HG03045 (cell line): ENCODE data around the gene POTEH.
"Not testable (repeated sequence)": the region's sequence is repeated elsewhere in the genome, so short reads cannot be mapped to it uniquely, and the experiment has no call there.

ENCODE experiments used
- ATAC-seq: cut with Tn5 transposase; IDR thresholded peaks from one replicate; pipeline ENCODE4 v1.9.1; 2021; ENCODE audit warnings: mild to moderate bottlenecking, moderate library complexity; ENCODE audit not compliant: unreplicated experiment

The POTEH gene

DNA sequence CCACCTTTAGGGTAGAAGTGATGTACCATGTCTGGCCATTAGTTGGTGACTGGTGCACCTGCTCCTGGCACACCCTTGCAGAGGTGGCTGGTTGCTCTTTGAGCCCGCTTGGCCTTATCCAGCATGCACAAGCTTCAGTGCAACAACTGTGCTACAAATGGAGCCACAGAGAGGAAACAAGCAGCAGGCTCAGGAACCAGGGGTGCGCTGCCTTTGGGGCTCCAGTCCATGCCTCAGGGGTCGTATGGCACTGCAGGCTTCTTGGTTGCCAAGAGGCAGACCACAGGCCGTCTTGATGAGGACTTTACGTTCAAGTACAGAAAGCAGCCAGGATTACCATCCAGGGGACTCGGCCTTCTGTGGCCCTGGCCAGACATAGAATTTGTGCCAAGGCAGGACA, 44.6 kb downstream of the POTEH start:
- ATAC-seq: not testable (repeated sequence)

DNA sequence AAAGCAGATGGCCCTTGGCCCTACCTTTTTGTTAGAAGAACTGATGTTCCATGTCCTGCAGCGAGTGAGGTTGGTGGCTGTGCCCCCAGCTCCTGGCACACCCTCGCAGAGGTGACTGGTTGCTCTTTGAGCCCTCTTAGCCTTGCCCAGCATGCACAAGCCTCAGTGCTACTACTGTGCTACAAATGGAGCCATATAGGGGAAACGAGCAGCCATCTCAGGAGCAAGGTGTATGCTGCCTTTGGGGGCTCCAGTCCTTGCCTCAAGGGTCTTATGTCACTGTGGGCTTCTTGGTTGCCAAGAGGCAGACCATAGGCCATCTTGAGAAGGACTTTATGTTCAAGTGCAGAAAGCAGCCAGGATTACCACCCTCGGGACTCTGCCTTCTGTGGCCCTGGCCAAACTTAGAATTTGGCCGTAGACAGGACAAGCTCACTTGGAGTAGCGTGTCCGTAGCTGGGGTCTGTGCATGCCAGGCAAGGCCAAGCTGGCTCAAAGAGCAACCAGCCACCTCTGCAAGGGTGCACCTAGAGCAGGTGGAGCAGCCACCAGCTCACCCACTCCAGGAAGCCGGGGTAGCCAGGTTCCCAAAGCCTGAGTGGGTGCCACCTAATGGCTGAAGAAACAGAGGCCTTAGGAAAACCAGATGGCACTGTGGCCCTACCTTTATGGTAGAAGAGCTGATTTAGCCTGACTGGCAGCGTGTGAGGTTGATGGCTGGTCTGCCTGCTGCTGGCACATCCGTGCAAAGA, 48.5 kb downstream of the POTEH start:
- not testable (repeated sequence) for ATAC-seq

DNA sequence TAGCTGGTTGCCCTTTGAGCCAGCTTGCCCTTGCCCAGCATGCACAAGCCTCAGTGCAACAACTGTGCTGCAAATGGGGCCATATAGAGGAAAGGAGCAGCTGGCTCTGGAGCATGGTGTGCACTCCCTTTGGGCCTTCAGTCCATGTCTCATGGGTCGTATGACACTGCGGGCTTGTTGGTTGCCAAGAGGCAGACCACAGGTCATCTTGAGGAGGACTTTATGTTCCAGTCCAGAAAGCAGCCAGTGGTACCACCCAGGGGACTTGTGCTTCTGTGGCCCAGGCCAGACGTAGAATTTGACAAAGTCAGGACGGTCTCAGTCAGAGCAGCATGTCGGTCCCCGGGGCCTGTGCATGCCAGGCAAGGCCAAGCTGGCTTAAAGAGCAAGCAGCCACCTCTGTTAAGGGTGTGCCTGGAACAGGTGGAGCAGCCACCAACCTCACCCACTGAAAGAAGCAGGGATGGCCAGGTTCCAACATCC, 49.1 kb downstream of the POTEH start:
- ATAC-seq: not testable (repeated sequence)

DNA sequence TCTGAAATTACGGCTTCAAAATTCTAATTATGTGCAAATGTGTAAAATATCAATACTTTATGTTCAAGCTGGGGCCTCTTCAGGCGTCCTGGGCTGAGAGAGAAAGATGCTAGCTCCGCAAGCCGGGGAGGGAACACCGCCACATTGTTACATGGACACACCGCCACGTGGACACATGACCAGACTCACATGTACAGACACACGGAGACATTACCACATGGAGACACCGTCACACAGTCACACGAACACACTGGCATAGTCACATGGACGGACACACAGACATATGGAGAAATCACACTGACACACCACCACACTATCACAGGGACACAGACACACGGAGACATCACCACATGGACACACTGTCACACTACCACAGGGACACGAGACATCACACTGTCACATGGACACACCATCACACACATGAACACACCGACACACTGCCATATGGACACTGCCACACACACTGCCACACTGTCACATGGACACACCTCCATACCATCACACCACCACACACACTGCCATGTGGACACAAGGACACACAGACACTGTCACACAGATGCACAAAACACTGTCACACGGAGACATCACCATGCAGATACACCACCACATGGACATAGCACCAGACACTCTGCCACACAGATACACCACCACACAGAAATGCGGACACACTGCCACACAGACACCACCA, 58.0 kb downstream of the POTEH start:
- not testable (repeated sequence) for ATAC-seq

DNA sequence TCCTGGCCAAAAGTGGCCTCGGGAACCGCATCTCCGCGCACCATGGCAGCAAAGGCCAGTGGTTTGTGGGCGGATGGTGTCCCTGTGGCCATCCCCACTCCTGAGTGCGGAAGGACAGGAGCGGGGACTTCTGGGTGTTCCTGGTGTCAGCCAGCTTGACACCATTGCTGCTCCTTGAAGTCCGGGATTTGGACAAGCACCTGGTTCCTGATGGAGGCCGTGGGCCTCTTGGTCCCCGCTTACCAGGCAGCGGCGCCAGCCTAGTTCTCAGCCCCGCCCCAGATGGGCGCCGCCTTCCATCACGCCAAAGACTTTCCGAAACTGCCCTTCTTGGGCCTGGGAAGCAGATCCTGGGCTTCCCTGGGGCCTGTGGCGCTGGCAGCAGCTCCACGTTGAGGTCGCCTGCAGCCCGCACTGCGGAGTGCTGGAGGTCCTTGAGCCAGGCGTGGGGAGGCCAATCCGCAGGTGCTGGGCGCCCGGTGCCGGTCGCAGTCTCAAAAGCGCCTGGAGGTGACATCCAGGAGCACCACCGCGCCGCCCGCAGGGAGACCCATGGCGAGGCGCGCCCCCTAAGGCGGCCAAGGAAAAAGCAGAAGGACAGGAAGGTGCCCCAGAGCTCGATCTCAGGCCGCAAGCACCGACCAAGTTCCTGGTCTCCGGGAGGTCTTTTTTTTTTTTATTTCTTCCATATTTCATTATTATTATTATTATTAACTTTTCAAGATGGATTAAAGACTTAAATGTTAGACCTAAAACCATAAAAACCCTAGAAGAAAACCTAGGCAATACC, 59.5 kb downstream of the POTEH start:
- not testable (repeated sequence) for ATAC-seq

GRCh38 chr22:15759443-15760097, 69.7 kb downstream of the POTEH start:
- not testable (repeated sequence) for ATAC-seq

DNA sequence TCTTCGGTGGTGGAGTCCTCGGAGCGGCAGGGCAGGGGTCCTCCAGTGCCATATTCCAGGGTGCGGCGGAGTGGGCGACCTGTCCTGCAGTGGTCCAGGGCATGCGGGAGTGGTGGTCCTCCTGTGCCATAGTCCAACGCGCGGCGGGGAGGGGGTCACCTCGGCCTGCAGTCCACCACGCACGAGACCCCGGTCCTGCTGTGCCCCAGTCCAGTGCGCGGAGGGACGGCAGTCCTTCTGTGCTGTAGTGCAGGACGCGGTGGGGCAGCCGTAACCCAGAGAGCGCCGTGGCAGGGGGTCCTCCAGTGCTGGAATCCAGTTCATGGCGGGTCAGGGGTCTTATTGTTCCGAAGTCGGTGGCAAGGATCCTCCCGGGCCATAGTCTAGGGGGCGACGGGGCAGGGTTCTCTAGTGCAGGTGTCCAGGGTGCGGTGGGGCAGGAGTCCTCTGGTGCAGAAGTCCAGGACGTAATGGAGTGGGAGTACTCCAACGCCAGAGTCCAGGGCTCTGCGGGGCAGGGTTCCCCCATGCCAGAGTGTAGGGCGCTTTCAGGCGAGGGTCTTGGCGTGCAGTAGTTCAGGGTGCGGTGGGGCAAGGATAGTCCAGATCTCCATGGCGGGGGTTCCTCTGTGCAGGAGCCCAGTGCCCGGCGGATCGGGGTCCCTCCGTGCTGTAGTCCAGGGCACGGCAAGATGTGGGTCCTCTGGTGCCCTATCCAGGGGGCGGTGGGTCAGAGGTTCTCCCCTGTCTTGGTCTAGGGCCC, 70.7 kb downstream of the POTEH start:
- not testable (repeated sequence) for ATAC-seq

DNA sequence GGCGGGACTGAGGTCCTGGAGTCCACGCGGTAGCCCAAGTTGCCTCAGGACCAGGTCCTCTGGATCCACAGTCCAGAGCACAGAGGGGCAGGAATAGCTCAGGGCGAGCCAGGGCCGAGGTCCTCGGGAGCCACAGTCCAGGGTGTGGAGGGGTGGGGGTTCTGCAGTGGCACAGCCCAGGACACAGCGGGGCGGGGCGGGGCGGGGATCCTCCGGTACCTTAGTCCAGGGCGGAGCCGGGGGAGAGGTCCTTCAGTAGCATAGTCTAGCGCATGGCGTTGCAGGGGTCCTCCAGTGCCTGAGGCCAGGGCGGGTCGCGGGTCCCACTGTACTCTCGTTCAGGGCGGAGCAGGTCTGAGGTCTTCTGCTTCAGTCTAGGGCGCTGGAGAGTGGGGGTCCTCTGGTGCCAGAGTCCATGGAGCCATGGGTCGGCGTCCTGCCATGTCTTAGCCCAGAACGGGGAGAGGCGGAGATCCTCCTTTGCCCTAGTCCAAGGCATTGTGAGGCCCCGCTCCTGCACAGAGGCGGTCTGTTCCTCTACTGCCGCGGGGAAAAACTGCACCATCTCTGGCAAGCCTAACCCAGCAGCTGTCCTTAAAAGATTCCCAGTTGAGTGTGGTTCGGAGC, 71.4 kb downstream of the POTEH start:
- not testable (repeated sequence) for ATAC-seq

GRCh38 chr22:15763559-15763958, 73.7 kb downstream of the POTEH start:
- not testable (repeated sequence) for ATAC-seq
